CMK (cell line): ENCODE results near the gene UNC5CL.

Source experiments
- DNase-seq: peaks from one replicate; pipeline ENCODE4 v3.0.0-alpha.2; 2010; ENCODE audit warnings: low read depth

The UNC5CL gene, protein sequence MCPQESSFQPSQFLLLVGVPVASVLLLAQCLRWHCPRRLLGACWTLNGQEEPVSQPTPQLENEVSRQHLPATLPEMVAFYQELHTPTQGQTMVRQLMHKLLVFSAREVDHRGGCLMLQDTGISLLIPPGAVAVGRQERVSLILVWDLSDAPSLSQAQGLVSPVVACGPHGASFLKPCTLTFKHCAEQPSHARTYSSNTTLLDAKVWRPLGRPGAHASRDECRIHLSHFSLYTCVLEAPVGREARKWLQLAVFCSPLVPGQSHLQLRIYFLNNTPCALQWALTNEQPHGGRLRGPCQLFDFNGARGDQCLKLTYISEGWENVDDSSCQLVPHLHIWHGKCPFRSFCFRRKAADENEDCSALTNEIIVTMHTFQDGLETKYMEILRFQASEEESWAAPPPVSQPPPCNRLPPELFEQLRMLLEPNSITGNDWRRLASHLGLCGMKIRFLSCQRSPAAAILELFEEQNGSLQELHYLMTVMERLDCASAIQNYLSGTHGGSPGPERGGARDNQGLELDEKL

DNA sequence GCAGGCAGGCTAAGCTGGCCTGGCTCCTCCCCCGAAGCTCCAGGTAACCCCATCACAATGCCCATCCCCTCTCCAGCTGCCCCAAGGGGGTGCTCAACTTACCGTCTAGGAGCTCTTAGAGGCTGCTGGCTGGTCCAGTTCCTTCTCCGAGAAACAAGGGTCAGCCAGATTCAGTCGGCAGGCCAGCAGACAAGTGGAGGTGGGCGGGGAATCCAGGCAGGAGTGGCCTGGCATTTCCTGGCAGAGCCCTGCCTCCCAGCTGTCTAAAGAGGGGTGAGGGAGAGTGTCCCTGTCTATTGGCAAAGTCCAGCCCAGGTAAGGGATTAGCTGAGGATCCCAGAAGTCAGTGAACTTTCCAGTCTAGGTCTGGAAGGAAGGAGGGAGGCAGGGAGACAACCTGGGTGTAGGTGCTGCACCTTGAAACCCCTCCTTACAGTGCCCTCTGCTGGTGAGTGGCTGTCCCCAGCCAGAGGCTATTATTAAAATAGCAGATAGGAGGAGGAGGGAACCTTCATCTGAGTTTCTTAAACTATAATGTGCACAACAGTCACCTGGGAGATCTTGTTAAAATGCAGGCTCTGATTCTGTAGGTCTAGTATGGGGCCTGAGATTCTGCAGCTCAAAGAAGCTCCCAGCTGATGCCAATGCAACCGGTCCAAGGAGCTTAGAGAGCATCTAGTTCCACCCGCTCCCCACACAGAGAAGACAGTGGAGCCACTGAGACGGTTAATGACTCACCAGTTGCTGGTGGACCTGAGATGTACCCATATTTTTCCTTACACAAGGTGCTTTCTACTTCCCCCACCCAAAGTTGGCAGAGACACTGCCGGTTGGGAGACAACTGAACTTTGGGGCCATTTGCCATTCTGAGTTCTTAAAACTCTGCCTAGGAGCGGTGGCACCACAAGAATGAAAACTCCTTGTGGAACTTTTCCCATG lies at the start of gene UNC5CL:
Gene UNC5CL (minus strand): TSS at position 162 of the 939 bp plus-strand sequence. CDS start 4,147 bp downstream, outside the sequence.
- no peak for DNase-seq

DNA sequence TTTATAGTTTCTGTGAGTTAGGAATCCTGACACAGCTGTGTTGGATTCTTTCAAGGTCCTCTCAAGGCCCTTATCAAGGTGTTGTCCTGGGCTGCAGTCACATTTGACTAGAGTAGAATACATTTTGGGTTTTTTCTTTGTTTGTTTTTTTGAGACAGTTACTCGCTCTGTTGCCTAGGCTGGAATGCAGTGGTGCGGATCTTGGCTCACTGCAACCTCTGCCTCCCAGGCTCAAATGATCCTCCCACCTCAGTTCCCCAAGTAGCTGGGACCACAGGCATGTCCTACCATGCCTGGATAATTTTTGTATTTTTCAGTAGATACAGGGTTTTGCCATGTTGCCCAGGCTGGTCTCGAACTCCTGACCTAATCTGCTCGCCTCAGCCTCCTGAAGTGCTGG lies 49.4 kb upstream of the UNC5CL start:
- DNase-seq = no peak

DNA sequence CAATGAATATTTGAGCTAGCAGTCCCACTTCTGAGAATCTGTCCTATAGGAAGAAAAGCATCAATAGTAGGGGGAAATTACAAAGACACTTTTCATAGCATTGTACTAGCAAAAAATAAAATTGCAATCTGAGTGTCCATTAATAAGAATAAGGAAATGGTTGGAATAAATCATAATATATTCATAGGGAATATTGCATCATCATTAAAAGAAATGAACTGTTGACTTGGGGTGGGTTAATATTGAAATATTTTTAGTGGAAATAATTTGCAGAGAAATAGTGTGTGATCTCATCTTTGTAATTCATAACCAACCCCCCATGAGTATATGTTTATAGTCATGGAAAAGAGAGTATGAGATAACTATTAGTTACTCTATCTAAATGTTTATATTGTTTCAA lies 46.2 kb upstream of the UNC5CL start:
- no peak for DNase-seq

DNA sequence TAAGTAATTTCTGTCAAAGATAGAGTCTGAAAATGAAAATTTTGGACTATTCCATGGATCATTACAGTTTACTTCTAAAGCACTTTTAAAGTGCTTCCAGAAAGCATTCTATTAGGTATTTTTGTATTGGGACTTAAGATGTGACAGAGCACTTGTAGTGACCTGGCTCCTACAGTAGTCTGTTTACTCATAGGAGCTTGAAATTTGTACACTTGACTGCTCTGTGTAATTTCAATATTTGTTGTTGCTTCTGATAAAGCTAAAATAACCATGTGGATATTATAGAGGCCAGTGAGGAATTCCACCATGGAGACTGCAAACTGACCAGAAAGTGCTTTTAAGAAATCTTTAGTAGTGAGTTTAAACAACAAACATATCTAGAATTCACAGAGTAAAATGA lies 44.1 kb upstream of the UNC5CL start:
- DNase-seq = no peak

DNA sequence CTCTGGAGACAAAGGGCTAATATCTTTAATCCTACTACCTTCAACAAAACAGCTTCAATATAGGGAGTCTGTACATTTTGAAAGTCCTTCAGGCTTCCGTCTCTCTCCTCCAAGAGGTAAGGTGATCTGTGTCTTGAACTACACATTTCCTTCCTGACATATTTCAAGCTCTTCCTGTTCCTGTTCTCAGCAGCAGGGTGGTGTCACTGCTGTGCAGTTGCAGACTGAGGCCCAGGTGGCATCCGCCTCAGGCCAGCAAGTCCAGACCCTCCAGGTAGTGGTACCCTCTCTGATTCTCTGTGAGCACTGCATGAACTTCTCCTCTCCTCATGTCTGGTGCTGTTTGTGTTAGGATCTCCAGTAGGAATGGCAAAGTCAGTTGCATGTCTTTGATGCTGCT lies 41.6 kb upstream of the UNC5CL start:
- no peak for DNase-seq

DNA sequence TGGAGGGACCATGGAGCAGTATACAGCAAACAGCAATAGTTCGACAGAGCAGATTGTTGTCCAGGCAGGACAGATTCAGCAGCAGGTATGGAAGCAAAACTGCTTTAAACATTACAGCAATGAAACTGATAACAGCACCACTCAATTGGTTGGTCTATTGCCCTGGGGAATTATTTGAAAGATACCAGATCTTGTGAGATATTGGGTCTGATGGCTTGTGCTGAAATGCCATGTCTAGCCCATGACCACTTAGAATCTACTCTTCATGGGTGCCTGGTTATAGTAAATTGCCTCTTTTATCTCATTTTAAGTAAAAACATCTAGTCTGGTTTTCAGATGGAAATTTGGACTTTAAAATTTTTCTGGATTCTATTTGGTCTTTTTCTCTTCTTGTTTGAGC lies 40.1 kb upstream of the UNC5CL start:
- no peak for DNase-seq

DNA sequence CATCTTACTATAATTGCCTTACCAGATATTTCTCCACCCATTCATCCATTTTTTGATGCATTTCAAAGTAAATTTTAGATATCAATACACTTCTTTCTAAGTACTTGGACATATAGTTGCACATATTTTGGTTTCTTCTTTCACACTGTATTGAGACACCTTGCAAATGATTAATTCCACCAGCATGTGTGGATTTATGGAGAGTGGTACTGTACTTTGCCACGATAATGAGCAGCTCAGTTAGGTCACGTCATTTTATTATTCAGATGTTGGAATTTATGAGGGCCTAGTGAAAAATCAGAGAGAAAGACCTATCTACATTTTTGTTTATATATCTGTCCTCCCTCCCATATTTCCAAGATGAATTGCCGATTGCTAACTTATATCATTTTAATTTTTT lies 39.1 kb upstream of the UNC5CL start:
- DNase-seq = no peak

DNA sequence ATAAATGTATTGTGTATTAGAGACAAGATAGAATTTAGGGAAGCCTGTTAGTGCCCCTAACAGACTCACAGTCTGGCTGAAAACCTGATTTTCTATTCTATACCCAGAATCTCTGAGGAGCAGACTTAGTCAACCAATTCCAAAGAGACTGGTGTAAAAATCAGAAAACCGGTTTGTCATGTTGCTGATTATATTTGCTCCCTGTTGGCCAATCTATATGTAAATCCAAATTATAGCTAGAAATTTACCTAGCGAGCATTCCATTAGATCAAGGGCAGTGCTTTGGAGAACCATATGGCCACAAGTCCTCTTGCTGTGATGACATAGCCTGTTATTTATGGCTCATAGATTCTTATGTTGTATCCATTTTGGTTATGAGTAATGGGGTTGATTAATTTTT lies 38.5 kb upstream of the UNC5CL start:
- DNase-seq = no peak

DNA sequence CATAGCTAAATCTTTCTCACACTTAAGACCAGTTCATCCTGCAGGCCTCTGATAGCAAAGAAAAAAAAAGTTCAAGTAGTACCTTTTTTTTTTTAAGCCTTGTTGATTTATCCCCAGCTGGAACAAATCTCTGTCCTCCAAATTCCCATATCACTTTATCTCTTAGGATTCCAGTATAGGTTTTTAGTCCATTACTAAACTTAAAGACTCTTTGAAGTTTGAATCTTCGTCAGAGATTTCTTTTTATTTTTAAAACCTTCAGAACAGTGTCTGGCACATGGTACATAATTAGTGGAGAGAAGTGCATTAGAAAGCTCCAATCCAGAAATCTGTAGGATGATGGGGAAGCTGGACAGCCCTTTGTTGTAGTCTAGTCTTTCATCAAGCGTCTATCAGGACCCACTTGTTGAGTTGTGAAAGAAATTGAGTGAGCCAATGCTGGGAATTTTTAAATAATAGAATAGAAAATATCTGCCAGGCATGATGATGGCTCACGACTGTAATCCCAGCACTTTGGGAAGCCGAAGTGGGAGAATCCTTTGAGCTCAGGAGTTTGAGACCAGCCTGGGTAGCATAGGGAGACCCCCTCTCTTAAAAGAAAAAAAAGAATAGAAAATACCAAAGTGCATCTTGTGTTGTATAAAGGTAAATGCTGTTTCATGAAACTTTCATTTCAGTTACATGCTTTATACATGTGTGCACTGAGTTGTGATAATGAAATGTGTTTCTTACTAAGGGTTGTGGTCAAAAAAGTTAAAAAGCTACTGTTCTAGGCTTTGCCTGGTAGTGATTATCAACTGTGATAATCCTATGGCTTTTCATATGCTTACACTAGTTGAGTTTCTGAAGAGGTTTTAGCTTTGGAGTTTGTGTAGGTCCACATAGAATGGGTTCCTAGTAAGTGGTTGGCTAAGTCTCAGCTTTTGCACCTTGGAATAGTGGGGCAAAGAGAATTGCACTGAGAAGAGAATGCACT lies 36.9 kb upstream of the UNC5CL start:
- no peak for DNase-seq

DNA sequence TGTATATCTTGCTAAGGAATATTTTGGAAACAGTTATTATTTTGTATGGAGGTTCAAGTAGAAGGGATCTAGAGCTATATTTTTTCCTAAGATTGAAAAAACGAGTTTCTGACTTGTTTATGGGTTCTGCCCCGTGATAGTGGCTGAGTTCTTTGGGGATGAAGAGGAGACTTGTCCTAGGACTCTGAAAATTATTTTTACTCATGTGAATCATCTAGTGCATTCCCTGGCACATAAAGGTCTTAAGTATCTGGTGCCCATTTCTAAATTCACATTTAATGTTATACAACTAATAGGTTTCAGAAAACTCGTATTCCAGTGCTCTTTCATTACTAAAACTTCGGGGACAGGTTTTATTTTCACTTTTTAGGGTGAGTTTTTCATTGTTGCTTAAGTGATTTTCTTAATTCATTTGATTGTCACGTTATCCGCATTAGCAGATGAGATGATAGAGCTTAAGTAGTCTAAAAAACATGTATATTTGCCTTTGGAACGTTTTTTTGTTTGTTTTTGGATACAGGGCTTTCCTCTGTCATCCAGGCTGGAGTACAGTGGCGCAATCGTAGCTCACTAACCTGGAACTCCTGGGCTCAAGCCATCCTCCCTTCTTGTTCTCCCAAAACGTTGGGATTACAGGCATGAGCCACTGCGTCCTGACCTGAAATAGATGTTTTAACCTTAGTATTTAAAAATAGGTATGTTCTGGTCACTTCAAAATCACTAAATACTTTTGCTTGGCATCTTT lies 35.8 kb upstream of the UNC5CL start:
- no peak for DNase-seq

DNA sequence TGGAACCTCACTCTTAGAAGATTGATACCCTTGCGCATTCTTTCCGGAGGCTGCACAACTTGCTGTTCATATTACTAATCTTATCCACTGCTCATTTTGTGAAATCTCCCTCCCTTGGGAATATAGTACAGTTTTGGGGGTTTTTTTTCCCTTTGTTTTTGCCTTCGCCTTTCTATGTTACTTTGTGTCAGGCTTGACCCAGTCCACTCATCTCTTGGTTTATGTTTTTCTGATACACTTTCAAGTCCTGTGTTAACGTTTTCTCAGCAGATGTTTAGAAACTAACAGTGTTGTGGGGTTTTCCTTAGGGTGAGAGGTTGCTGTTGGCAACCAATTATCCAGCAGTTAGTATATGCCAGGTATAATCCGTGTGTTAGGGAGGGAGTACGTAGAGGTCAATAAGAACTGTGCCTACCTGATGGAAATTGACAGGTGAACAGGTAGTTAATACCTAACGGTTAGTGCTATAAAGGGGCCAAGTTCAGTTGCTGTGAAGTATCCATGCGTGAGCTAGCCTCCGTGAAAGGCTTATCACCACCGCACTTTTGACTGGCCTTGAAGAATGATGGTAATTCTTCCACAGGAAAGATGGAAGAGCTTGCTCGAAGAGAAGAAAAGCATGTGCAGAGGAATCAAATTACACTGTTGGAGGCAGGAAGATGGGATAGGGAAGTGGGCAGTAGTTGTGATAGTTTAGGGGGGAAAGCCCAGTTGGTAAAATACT lies 35.1 kb upstream of the UNC5CL start:
- no peak for DNase-seq

DNA sequence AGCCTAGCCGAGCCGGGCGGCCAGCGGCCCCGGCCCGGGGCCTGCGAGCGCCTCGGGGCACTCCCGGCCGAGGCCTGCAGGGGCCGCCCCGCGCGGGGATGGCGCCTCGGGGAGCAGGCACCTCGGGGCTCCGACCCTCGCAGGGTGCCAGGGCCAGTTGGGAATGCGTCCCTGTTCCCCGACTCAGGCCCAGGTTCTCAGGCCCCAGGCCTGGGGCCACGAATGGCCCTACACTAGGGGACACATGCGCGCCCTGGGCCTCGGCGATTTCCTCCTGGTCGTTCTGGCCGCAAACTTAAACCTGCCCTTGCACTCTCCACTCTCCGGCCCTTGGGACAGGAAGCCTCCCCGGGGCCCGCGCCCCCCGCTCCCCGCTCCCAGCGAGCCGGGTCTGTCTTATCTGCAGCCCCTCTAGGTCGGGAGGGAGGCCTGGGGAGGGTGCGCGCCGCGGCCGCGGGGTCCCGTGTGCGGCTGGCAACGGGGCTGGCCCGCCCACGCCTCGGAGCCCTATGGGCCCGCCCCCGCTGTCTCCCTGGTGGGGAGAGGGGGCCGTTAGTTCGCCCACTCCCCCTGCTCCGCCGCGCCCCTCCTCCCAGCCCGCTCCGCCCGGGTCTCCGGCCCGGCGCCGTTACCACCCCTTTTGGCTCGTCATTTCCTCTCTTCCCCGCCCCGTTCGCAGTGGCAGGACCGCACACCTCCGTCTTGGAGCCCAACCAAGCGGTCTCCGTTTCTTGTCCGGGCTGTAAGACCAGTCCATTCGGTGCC lies 34.4 kb upstream of the UNC5CL start:
- peak; percentile 56 for DNase-seq

DNA sequence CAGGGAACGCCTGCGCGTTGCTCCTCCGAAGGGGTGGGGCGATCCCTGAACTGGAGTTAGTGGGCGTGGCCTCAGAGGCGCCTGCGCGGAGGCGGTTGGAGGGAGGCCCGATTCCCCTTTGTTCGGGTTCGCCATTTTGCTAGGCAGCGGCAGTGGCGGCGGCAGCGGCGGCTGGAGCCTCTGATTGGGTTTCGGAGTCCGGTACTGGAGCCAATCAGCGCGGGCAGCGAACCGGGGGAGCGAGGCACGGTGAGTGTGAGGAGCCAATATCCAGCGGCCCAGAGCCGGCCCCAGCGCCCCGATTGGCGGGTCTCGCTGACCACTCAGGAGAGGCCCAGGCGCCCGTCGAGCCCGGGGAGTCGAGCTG lies 33.8 kb upstream of the UNC5CL start, which contains the start of gene NFYA:
Gene NFYA (plus strand): TSS at position 139 of the 367 bp plus-strand sequence. CDS start 6,116 bp downstream, outside the sequence.
- no peak for DNase-seq

DNA sequence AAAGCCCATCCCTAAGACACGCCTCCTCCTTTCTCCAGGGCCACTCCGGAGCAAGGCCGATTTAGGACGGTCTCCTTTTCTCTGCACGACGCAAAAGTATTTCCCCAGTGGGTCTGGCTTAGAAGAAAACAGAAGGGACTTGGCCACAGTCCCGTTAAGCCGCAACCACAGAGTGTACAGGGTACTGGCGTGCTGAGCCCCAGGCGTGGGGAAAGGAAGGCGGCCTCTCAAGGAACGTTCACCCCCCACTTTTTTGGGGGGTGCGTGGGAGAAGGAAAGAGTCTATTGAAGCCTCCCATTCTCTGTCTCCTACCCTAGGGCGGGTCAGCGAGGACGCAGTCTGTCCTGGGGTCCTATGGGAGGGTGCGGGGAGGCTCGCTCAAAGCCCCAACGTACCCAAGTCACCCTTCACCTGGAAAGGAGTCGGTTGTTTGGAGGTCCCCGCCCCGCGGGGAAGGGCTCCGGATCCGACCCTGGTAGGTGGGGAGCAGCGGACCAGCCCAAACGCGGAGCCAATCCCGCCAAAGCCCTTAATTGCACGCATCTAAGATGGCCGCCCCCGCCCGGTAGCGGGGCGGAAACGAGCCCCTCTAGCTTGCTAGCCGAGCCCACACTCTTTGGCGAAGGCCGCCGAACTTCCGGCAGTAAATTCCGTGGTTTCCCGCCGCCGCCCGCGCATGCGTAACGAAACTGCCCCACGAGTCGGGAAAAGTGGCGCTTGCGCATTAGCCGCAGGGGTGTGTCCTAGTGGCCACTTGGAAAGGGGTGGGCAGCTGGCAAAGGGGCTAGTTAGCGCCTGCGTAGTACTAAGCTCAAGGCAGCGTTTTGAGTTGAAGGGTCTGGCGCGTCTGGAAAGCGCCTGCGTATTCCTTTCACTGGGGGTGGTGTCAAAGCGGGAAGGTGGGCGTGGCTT lies 33.2 kb upstream of the UNC5CL start, which contains the start of gene OARD1:
Gene OARD1 (minus strand): TSS at position 434 of the 913 bp plus-strand sequence. CDS start 722 bp downstream, outside the sequence.
- DNase-seq = peak; percentile 98

DNA sequence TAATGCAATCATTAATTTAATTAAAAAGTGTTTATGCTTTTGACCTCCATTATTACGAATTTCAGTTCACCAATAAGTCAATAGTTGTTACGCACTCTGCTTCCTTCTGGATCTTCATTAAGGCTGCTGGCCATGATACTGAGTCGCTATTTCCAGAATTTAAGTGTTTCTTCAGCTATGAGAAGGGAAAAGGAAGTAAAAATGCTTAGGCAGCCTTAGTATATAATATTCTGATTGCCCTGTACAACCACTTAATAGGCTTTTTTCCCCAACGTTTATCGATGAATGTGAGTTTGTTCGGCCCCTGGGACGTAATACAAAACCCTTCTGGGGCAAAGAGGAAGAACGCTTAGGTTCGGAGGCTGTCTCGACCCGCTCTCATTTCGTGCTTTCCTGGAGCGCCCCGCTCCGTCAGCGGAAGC lies 32.5 kb upstream of the UNC5CL start:
- no peak for DNase-seq

DNA sequence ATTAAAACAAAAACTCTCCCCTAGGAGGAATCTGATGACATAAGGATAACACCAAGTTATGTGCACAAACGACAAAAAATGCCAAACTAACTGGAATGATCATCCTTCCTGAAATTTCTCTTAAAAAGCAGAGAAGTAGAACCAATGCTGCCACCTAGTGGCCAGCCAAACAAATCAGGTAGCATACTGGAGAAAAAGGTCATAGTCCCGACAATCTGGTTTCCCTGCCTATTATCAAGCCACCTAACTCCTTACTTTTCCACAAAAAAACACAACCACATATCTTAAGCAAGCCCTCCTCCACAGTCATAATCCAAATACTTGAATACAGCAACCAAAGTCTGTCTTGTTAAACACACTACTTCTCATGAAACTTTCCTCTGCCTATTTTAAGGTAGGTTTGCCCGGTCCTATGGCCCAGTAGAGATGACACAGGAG lies 27.9 kb upstream of the UNC5CL start:
- DNase-seq = peak; percentile 55

DNA sequence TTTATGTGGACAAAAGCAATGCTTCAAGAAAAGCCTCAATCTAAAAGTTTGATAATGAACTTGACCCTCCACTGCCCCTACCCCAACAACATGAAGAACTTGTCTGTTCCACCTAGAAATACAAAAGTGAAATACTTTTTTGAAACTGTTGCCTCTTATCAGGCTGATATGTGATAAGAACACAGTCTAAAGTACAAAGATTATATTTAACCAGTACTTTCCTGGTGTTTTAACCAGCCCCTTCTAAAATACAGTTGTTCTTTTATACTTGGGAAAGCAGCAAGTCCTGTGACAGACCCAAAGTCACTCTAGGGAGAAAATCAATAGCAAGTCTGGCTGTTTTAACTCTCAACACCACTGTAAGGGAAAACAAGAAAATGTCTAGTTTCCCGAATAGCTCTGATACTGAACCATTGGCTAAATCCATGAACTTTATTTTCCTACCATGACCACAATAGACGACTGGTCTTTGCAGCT lies 26.6 kb upstream of the UNC5CL start:
- DNase-seq = no peak

DNA sequence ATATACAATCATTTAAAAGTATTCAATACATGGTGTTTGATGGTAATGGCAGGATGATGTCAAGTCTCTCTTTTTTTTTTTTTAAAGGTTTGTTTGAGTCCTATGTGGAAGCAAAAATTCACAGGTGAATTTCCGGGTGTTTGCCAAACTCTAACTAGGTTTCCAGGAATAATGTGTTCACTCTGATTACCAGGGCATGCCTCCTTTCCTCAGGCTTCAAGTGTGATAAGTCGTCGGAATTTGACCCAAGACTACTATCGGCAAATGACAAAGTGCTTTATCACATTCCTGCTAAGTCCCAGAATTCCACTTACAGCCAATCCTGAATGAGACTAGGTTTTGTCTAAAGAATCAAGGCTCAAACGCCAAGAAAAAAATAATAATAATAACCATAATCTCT lies 25.8 kb upstream of the UNC5CL start:
- DNase-seq = no peak
